GM10266 (cell line): ENCODE results near the gene HARBI1.

Experiments
- DNase-seq: peaks from one replicate; pipeline ENCODE4 v3.0.0; 2012; ENCODE audit errors: extremely low spot score
- TF ChIP-seq, protein P1 (sequence below): IDR thresholded peaks from 2 replicates; pipeline ENCODE4 v1.5.1; 2012; ENCODE audit warnings: mild to moderate bottlenecking, low read depth; ENCODE audit not compliant: control insufficient read depth, insufficient read depth; ENCODE audit errors: missing control alignments

The HARBI1 gene

DNA sequence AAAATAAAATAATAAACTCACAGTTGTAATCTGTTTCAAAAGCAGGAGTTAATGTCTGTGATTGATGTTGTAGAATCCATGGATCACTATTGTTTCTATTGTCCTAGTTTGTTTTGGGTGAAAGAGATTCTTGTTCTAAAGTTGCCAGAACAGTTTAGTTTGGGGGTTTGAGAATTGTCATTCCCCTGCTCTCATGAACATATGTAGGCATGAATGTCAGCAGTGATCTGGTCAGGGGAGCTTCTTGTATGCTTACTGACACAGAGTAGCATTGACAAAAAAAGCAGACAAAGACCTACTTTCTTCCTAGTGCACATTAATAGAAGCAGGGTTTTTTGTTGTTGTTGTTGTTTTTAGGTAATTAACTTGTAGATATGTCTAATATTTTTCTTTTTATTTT is 44.8 kb upstream of the HARBI1 start:
- DNase-seq, result no peak
- TF ChIP-seq, protein P1, sequence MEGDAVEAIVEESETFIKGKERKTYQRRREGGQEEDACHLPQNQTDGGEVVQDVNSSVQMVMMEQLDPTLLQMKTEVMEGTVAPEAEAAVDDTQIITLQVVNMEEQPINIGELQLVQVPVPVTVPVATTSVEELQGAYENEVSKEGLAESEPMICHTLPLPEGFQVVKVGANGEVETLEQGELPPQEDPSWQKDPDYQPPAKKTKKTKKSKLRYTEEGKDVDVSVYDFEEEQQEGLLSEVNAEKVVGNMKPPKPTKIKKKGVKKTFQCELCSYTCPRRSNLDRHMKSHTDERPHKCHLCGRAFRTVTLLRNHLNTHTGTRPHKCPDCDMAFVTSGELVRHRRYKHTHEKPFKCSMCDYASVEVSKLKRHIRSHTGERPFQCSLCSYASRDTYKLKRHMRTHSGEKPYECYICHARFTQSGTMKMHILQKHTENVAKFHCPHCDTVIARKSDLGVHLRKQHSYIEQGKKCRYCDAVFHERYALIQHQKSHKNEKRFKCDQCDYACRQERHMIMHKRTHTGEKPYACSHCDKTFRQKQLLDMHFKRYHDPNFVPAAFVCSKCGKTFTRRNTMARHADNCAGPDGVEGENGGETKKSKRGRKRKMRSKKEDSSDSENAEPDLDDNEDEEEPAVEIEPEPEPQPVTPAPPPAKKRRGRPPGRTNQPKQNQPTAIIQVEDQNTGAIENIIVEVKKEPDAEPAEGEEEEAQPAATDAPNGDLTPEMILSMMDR, result no peak

DNA sequence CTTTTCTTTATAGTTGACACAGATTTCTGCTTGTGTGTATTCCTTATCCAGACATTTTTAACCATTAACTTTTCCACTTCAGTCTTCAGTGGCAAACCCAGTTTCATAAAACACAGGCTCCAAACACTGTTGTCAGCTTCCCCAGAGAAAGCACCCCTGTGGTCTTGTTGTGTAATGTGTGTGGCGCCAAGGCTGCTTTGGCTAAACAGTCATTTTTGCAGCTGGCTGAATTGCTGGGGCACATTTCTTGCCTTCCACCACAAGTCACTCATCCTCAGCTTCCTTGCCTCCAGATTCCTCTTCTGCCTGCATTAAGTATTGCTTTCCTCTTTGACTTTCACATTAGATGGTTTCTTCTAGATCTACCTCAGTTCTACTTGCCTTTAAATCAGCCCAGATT is 42.9 kb upstream of the HARBI1 start:
- TF ChIP-seq, protein P1, result no peak
- no peak for DNase-seq

DNA sequence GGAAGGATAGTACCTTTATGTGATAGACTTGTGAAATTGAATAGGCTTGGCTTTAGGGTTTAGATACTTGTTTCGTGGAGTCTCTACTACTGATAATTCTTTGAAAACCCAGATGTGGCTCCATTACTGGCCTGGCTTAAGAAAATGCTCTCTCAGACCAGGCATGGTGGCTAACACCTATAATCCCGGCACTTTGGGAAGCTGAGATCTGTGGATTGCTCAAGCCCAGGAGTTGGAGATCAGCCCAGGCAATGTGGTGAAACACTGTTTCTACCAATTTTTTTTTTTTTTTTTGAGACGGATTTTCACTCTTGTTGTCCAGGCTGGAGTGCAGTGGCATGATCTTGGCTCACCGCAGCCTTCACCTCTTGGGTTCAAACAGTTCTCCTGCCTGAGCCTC is 41.2 kb upstream of the HARBI1 start:
- TF ChIP-seq, protein P1, result no peak
- no peak for DNase-seq

DNA sequence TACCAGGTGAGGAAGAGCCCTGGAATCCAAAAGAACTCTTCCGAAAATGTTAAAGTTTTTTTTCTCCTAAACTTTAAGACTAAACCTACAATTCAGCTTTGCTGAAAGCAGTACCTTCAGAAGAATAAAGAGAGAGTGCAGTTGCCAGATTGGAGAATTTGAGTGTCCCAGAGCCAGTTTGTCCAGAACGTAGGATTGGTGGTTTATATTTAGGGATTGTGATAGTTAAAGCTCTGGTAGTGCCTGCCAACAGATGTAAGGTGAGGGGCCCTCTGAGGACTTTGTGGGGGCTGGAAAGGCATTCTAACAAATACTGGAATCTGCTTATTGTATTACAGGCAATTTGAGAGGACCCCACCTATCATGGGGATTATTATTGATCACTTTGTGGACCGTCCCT is 40.2 kb upstream of the HARBI1 start:
- TF ChIP-seq, protein P1, result no peak
- no peak for DNase-seq

DNA sequence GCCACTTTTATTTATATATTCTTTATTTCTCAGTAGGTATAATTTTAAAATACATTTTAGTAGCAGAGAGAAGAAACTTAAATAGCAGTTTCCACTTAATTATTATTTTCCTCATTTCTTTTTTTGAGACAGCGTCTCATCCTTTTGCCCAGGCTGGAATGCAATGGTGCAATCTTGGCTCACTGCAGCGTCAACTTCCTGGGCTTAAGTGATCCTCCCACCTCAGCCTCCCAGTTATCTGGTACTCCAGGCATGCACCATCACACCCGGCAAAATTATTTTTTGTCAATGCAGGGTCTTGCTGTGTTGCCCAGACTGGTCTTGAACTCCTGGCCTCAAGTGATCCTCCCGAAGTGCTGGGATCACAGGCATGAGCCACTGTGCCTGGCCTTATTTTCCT is 38.6 kb upstream of the HARBI1 start:
- DNase-seq, result no peak
- TF ChIP-seq, protein P1, result no peak

DNA sequence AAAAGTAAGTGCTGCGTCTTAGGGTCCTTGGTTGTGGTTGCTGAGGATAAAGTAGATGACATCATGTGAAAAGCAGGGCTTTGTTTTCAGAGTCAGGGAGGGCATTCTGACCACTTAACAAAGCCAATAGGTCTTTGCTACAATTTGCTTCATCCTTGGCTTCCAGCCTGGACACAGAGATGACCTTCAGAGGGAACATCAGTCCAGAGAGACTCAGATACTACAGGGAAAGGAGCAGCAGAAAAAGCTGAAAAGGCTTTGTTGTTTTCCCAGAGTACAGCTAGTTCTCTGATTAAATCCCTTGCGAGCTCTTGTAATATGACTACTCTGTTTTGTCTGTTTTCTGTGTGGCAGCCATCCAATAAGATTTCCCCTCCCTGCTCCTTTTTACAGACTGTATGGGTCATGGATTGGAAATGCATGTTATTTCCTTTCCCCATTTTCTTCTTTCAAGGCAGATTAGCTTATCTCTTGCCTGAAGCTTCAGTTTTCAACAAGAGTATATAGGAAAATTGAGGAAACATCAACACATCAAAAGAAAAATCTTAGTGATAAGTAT is 32.2 kb upstream of the HARBI1 start:
- no peak for DNase-seq
- TF ChIP-seq, protein P1, result no peak

DNA sequence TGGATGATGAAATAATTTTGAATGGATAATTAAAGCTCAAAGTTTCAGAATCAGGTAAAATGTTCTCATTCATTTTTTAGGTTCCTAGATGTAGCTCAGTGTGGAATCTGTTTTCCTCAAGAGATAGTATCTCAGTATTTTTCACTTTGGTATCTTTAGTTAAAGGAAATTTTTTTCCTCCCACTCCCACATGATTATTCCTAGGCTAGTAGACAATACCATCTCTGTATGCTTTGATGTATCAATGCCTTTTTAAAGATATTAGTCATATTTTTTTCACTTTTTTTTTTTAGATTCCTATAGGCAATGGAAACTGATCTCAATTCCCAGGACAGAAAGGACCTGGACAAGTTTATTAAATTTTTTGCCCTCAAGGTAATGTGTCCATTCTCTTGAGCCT is 27.0 kb upstream of the HARBI1 start:
- DNase-seq, result no peak
- TF ChIP-seq, protein P1, result no peak
